ENCODE results near the gene SLC22A23. TPM values are rescaled to one million over a fixed set of nuclear protein-coding genes. Genes with fewer than 3 reads are reported as not detected.

SLC22A23 gene
- total RNA-seq, 4 donors from 2014 or later, result 8.3 to 22.5 (median 12.8) TPM

DNA sequence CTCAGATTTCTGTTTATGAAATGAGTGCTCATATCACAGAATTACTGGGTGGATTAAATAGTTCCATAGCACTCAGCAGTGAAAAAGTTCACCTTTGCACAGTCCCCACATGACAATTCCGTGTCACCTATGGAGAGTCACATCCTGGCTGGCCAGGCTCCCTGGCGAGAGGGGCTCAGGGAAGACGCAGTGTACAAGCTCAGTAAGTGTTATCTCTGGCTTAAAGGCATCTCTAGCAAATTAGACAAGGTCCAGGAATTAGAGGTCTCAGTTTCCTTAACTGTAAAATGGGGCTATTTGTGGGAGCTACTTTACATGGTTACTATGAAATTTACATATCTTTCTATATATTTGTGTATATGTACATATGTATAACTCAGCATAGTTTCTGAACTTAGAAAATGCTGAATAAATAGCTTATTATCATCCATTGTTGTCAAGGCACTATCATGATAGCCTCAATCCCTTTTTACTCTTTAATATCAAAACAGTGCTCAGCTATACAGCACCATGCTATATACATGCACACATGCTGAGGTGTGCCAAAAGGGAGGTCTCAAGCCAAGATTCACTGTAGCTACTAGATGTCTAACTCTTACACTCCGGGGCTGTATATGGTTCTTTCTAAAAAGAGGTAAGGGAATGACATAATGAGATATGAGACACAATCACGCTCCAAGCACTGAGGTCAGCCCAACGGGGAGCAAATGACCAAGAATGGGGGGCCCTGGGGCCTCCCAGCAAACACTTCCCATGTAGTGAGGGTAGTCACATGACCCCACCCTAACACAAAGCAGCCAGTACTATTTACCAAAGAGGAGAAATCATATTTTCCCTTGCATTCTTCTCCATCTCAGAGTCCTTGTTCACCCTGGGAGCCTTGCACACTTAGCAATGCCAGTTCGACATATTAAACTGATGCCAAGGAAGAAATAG, 59.4 kb downstream of the SLC22A23 start:
- no peak for DNase-seq (ENCODE audit: low spot score)
- TF ChIP-seq, protein P1, sequence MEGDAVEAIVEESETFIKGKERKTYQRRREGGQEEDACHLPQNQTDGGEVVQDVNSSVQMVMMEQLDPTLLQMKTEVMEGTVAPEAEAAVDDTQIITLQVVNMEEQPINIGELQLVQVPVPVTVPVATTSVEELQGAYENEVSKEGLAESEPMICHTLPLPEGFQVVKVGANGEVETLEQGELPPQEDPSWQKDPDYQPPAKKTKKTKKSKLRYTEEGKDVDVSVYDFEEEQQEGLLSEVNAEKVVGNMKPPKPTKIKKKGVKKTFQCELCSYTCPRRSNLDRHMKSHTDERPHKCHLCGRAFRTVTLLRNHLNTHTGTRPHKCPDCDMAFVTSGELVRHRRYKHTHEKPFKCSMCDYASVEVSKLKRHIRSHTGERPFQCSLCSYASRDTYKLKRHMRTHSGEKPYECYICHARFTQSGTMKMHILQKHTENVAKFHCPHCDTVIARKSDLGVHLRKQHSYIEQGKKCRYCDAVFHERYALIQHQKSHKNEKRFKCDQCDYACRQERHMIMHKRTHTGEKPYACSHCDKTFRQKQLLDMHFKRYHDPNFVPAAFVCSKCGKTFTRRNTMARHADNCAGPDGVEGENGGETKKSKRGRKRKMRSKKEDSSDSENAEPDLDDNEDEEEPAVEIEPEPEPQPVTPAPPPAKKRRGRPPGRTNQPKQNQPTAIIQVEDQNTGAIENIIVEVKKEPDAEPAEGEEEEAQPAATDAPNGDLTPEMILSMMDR (IDR thresholded peaks at IDR 0.05), result no peak
- ATAC-seq (ENCODE audit: low FRiP score), result no peak

DNA sequence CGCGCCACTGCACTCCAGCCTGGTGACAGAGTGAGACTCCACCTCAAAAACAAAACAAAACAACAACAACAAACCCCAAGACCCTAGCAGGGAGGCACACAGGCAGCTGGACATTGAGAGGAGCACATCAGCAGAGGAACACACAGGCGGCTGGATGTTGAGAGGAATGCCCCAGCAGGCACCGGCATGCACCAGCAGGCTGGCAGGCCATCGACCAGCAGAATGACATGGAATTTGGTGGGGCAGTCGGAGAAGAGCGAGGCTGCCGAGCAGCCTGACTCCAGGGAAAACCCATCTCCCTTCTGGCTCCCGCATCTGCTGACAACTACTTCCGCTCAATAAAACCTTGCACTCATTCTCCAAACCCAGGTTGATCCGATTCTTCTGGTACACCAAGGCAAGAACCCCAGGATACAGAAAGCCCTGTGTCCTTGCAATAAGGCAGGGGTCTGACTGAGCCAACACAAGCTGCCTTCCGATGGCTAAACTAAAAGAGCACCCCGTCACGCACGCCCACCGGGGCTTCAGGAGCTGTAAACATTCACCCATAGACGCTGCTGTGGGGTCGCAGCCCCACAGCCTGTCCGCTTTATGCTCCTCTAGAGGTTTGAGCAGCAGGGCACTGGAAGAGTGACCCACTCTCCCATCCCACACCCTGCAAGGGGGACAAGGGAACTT, 60.2 kb downstream of the SLC22A23 start:
- DNase-seq (ENCODE audit: low spot score), result no peak

DNA sequence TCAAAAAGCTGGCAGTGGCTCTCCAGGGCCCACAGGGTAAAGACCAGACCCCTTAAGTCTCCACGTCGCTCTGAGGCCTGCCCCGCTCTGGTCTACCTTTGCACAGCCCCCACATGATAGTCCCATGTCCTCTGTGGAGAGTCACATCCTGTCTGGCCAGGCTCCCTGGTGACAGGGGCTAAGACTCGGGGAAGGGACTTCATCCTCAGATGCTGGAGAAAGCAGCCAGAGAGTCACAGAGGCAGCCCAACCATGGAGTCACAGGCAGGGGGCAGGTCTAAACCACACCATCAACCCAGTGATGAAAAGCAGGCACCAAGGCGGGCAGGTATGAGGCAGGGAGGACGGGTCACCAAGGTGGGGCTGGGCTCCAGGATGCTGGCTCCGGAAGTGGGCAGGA, 62.2 kb downstream of the SLC22A23 start:
- no peak for DNase-seq (ENCODE audit: low spot score)
- ATAC-seq (ENCODE audit: low FRiP score), result no peak
- TF ChIP-seq, protein P1 (IDR thresholded peaks at IDR 0.05), result no peak

More for the DNA sequence above, 60.2 kb downstream of the SLC22A23 start:
- no peak for ATAC-seq (ENCODE audit: low FRiP score)
- TF ChIP-seq, protein P1 (IDR thresholded peaks at IDR 0.05), result no peak

DNA sequence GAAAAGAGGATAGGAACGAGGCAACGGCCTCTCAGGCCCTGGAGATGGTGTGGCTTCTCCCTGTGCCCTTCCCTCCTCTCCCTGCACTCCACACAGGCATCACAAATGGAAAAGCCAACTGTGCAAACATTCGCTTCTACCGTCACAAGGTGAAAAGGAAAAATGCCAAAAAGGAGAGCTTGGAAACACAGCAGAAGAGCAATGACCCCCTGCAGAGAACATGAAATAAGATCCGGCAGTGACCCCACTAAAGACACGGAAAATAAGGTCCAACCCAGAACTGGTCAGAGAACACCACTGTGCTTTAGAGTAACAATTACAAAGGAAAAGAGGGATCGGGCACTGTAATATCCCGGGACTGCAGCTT, 63.0 kb downstream of the SLC22A23 start:
- DNase-seq (ENCODE audit: low spot score) (no peak), ATAC-seq (ENCODE audit: low FRiP score) (no peak)
- TF ChIP-seq, protein P1 (IDR thresholded peaks at IDR 0.05), result no peak

DNA sequence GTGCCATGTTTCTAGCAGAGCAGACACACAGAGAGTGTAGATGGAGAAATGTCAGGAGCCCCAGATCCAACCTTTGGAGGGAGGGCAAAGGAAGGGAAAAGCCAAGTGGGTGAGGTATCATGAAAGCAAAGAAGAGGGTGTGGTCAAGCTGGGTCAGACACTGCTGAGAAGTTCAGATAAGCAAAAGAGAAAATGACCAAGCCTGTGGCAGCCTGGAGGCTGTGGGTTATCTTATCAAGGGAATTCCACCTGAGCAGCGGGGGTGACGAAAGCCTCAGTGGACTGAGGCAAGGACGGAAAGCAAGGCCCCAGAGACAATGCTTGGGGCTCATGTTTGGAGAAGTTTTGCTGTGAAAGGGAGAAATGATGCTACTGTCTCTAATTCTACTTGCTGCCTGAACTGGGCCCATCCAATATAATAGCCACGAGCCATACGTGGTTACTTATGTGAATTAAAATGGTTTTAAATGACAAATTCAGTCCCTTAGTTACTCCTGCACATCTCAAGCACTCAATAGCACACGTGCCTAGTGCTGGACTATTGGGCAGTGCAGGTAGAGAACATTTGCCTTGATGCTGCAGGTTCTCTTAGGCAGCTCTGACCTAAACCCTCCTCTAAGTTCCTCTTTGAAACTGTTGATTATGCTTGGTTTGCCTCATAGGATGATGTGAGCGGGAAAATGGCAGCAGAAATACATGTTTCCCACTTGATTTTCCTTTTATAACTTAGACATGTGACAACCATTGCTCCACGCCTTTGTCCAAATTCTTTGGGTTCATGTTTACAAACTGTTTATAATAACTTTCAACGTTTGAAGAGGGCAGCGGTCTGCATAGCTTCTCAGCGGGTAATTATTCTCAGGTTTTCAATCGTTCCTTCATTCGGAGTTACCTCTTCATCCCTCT, 63.7 kb downstream of the SLC22A23 start:
- DNase-seq (ENCODE audit: low spot score), result no peak
- ATAC-seq (ENCODE audit: low FRiP score), result no peak
- TF ChIP-seq, protein P1 (IDR thresholded peaks at IDR 0.05), result no peak

DNA sequence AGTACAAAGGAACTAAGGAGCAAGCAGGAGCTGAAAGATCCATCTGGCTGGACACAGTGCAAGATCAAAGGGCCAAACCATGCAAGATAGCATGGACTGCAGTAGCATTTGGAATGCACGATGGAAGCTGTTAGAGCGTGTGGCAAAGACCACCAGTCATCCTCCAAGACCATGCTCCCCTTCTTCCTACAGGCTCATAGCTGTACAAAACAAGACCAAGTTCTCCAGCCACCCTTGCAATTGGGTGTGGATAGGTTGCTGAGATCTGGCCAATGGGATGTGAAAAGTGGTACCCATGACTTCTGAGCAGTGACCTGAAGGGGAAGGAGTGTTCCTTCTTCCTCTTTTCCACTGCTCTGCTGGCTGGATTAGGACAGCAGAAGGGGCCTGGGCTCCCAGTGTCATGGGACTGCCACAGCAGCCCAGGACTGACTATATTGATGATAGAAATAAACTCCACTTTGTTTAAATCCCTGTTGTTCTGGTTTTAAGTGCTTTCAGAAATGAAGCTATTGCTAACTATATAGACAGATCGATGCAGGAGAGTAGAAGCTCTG, 64.9 kb downstream of the SLC22A23 start:
- TF ChIP-seq, protein P1 (IDR thresholded peaks at IDR 0.05), result no peak
- DNase-seq (ENCODE audit: low spot score) (no peak), ATAC-seq (ENCODE audit: low FRiP score) (no peak)

Data from omental fat pad (tissue), 4 donors.